ENCODE data around the gene ATP12A.

GRCh38 chr13:24660023-24660741 lies 20.0 kb upstream of the ATP12A start:
- TF ChIP-seq CTCF (IDR thresholded peaks at IDR 0.05) (no peak), SIN3A (IDR thresholded peaks at IDR 0.05; ENCODE audit: borderline replicate concordance, insufficient read depth, low read depth, low read length) (no peak)
